Epithelial cell of esophagus (primary cell): Measurements from ENCODE around the gene FBXW11.

ENCODE experiments used
- DNase-seq: peaks from one replicate; pipeline ENCODE4 v3.0.0; 2010; ENCODE audit warnings: low read depth
- H3K4me3 ChIP-seq: 2 replicates; pipeline ENCODE4 v1.5.1; 2011; ENCODE audit warnings: mild to moderate bottlenecking, low read length, control low read depth
- CTCF ChIP-seq: IDR thresholded peaks from 2 replicates; pipeline ENCODE4 v1.5.1; 2011; ENCODE audit warnings: low read depth, mild to moderate bottlenecking, low read length, control low read depth, inconsistent platforms; ENCODE audit not compliant: insufficient read depth; ENCODE audit errors: missing control alignments

Gene FBXW11

GRCh38 chr5:172043865-172044264 is 37.4 kb upstream of the FBXW11 start:
- H3K4me3 ChIP-seq: no peak overlapping the region
- TF ChIP-seq CTCF: no peak
- no peak for DNase-seq

DNA sequence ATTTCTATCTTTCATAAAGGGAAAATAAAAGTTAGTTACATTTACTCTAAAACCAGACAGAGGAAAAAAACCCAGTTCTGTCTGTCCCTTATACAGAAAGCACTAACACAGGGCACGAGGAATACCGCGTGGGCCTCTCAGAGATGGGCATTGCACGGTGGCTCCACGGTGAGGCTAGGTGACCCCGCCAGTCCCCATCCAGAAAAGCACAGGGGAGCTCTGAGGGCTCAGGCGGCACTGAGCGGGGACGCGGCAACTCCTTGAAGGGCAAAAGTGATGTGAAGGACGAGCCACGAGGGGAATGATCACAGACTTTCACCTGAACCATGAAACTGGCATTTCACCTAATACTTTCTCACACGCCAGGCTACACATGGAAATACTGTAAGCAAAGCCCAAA is 35.7 kb upstream of the FBXW11 start:
- no peak for DNase-seq
- no peak overlapping the region for H3K4me3 ChIP-seq
- no peak for TF ChIP-seq CTCF

DNA sequence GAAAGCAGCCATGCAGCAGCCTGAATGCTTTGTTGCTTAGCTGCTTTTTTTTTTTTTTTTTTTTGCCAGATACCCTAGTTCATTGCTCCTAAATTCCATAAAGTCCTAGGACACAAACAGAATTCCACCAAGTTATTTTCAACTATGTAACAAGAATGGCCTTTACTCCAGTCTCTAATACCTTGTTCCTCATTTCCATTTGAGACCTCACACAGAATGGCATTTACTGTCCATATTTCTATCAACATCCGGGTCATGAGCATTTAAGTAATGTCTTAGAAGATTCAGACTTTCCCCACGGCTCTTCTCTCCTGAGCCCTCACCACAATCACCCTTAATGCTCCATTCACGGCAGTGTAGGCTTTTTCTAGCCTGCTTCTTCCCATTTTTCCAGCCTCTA is 31.7 kb upstream of the FBXW11 start:
- DNase-seq: no peak
- TF ChIP-seq CTCF: no peak
- no peak overlapping the region for H3K4me3 ChIP-seq

DNA sequence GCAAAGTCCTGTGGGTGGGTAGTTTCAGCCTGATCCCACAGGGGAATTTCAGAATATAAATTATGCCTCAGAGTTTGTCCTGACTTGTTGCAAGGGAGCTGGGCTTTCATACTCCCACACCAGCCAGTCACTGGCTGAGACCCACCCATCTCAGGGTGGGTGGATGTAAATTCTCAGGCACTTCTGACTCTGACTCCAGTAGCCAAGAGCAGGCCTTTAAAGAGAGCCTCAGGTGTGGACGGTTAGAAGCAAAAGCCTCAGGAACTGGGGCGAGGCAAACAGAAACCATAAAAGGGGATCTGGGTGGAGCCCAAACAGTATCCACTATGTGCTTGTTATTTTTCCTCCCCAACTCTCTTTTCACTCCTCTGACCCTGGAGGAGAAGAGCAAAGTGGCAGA is 28.6 kb upstream of the FBXW11 start:
- no peak for TF ChIP-seq CTCF
- peak; percentile 63 for DNase-seq
- no peak overlapping the region for H3K4me3 ChIP-seq

DNA sequence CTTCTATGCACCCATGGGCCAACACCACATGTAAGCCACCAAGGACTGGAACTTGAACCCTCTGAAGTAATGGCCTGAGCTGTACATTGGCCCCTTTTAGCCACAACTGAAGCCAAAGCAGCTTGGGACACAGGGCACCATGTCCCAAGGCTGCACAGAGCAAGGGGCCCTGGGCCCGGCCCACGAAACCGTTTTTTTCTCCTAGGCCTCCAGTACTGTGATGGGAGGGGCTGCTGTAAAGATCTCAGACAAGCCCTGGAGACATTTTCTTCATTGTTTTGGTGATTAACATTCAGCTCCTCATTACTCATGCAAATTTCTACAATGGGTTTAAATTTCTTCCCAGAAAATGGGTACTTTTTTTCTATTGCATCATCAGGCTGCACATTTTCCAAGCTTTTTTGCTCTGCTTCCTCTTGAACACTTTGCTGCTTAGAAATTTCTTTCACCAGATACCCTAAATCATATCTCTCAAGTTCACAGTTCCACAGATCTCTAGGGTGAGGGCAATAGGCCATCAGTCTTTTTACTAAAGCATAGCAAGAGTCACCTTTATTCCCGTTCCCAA is 25.5 kb upstream of the FBXW11 start:
- TF ChIP-seq CTCF: no peak
- DNase-seq: no peak
- H3K4me3 ChIP-seq: no peak overlapping the region

DNA sequence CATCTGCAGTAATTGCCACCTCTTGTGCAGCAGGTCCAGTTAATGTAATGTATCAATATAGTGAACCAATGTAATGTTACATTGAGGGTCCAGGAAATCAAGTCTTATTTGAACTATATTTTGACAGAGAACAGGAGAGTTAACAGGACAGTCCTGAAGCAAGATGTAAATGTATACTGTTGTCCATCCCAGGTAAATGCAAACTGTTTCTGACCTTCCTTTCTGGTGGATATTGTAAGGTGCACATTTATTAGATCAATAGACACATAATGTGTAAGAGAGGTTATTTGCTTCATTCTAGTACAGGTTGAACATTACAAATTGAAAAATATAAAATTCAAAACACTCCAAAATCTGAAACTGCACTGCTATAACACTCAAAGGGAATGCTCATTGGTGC is 23.4 kb upstream of the FBXW11 start:
- TF ChIP-seq CTCF: no peak
- H3K4me3 ChIP-seq: no peak overlapping the region
- DNase-seq: no peak

- H3K4me3 ChIP-seq: no peak overlapping the region
- no peak for DNase-seq
- no peak for TF ChIP-seq CTCF
These were observed 21.7 kb upstream of the FBXW11 start for GRCh38 chr5:172028167-172028566.
